Measurements from ENCODE around the gene SAGE1. TPM values are rescaled to one million over a fixed set of nuclear protein-coding genes. Genes with fewer than 3 reads are reported as not detected.

Gene SAGE1
- total RNA-seq, 1 experiment from 2014 or later = not detected

GRCh38 chrX:135944486-135944885, 51.0 kb downstream of the SAGE1 start:
- no peak overlapping the region for H3K4me3 ChIP-seq (replicated peaks in 1 of 2; ENCODE audit: low read depth in 1 of 2, low read length in 2 of 2)
- TF ChIP-seq CBX3 (IDR thresholded peaks at IDR 0.05; ENCODE audit: low read depth) (no peak), ZFX (IDR thresholded peaks at IDR 0.05) (no peak), YY1 (IDR thresholded peaks at IDR 0.05; ENCODE audit: extremely low read depth, insufficient replicate concordance, low read depth, low read length) (no peak), MAX (IDR thresholded peaks at IDR 0.05) (no peak)
- H3K79me2 ChIP-seq (ENCODE audit: insufficient read depth, low read length) = no peaks in the 10 kb centered on the region
- H4K20me1 ChIP-seq (ENCODE audit: insufficient read depth) = no peaks in the 10 kb centered on the region
- H3K27ac ChIP-seq (ENCODE audit: low read depth, low read length) = no peak overlapping the region
- intact Hi-C loops (cut with micrococcal nuclease) = no loop called here
- H3K36me3 ChIP-seq (ENCODE audit: control insufficient read depth in 1 of 2, insufficient read depth in 2 of 2, low read length in 2 of 2) = no peaks in the 10 kb centered on the region
- ATAC-seq = no peak
- no peak overlapping the region for H3K4me2 ChIP-seq (ENCODE audit: low read length)
- H3K4me1 ChIP-seq (ENCODE audit: control insufficient read depth in 1 of 2, insufficient read depth in 2 of 2, low read length in 2 of 2) = no peaks in the 10 kb centered on the region
- BruUV-seq (replicated peaks) = no TSS peak
- no peaks in the 10 kb centered on the region for H3K9me3 ChIP-seq (ENCODE audit: control insufficient read depth in 1 of 2, insufficient read depth in 1 of 2, low read depth in 1 of 2, low read length in 2 of 2)
- RAD21 ChIA-PET (ENCODE audit: low non-redundant PET in 1 of 2, low total read pairs in 2 of 2, uncharacterized antibody in 2 of 2, unreplicated experiment in 2 of 2) = no interaction called here
- no peaks in the 10 kb centered on the region for H3K27me3 ChIP-seq (ENCODE audit: insufficient read depth, low read length)
- DNase-seq (ENCODE audit: low read depth, low spot score) = no peak
- no peaks in the 10 kb centered on the region for H3K9me2 ChIP-seq (ENCODE audit: insufficient read depth)
- H3K9ac ChIP-seq (ENCODE audit: low read length) = no peak overlapping the region
- POLR2A ChIA-PET = no interaction called here
- H2AFZ ChIP-seq (ENCODE audit: low read depth, low read length, poor library complexity, severe bottlenecking) = no peak overlapping the region
- CTCF ChIA-PET = no interaction called here

DNA sequence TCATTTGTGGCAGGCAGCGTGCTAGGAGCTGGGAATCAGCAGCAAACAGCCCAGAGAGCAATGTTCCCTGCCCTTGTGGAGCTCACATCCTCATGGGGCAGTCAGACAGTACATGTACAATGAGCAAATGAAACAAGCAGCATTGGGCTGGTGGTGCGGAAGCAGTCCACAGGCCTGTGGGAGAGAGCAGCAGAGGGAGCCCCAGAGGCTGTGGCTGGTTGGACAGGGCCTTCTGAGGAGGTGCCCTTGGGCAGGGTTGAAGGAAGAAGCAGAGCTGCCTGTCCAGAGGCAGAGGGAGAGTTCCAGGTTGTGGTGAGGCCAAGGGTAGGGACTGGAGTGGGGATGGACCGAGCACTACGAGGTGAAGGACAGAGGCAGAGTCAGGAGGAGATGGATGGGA, 57.8 kb downstream of the SAGE1 start:
- H3K9me3 ChIP-seq (ENCODE audit: control insufficient read depth in 1 of 2, insufficient read depth in 1 of 2, low read depth in 1 of 2, low read length in 2 of 2) = no peaks in the 10 kb centered on the region
- H3K4me3 ChIP-seq (replicated peaks in 1 of 2; ENCODE audit: low read depth in 1 of 2, low read length in 2 of 2) = no peak overlapping the region
- no peaks in the 10 kb centered on the region for H3K36me3 ChIP-seq (ENCODE audit: control insufficient read depth in 1 of 2, insufficient read depth in 2 of 2, low read length in 2 of 2)
- no peaks in the 10 kb centered on the region for H3K27me3 ChIP-seq (ENCODE audit: insufficient read depth, low read length)
- no peak for DNase-seq (ENCODE audit: low read depth, low spot score)
- ChIA-PET CTCF (no interaction called here), POLR2A (no interaction called here), RAD21 (ENCODE audit: low non-redundant PET in 1 of 2, low total read pairs in 2 of 2, uncharacterized antibody in 2 of 2, unreplicated experiment in 2 of 2) (no interaction called here)
- no peak for TF ChIP-seq EZH2 (IDR thresholded peaks at IDR 0.05)
- no peak for TF ChIP-seq EZH2phosphoT487 (IDR thresholded peaks at IDR 0.05; ENCODE audit: borderline replicate concordance)
- TF ChIP-seq SP1 (IDR thresholded peaks at IDR 0.05; ENCODE audit: low read depth) = no peak
- H4K20me1 ChIP-seq (ENCODE audit: insufficient read depth) = no peaks in the 10 kb centered on the region
- H3K9me2 ChIP-seq (ENCODE audit: insufficient read depth) = no peaks in the 10 kb centered on the region
- no peak overlapping the region for H3K9ac ChIP-seq (ENCODE audit: low read length)
- intact Hi-C loops (cut with micrococcal nuclease) = no loop called here
- no peak overlapping the region for H3K4me2 ChIP-seq (ENCODE audit: low read length)
- H2AFZ ChIP-seq (ENCODE audit: low read depth, low read length, poor library complexity, severe bottlenecking) = no peak overlapping the region
- H3K27ac ChIP-seq (ENCODE audit: low read depth, low read length) = no peak overlapping the region
- H3K79me2 ChIP-seq (ENCODE audit: insufficient read depth, low read length) = no peaks in the 10 kb centered on the region
- no peak for ATAC-seq
- no peaks in the 10 kb centered on the region for H3K4me1 ChIP-seq (ENCODE audit: control insufficient read depth in 1 of 2, insufficient read depth in 2 of 2, low read length in 2 of 2)
- no TSS peak for BruUV-seq (replicated peaks)

Other genes with a start within 250 kb of the SAGE1 start
- not detected for gene CT45A1, start 180.1 kb upstream of the SAGE1 start, total RNA-seq (2021; ENCODE audit: unreplicated experiment)
- gene CT45A3, start 125.5 kb upstream of the SAGE1 start, total RNA-seq (2021; ENCODE audit: unreplicated experiment) = 0.30 TPM
- not detected for gene CT45A5, start 108.2 kb upstream of the SAGE1 start, total RNA-seq (2021; ENCODE audit: unreplicated experiment)
- not detected for gene CT45A6, start 90.9 kb upstream of the SAGE1 start, total RNA-seq (2021; ENCODE audit: unreplicated experiment)
- gene CT45A2, start 73.7 kb upstream of the SAGE1 start, total RNA-seq (2021; ENCODE audit: unreplicated experiment) = not detected
- gene CT45A7, start 56.4 kb upstream of the SAGE1 start, total RNA-seq (2021; ENCODE audit: unreplicated experiment) = not detected
- gene CT45A8, start 39.2 kb upstream of the SAGE1 start, total RNA-seq (2021; ENCODE audit: unreplicated experiment) = not detected
- not detected for gene CT45A9, start 21.9 kb upstream of the SAGE1 start, total RNA-seq (2021; ENCODE audit: unreplicated experiment)
- not detected for gene CT45A10, start 272 bp upstream of the SAGE1 start, total RNA-seq (2021; ENCODE audit: unreplicated experiment)
- gene MMGT1, start 80.3 kb downstream of the SAGE1 start, total RNA-seq (2021; ENCODE audit: unreplicated experiment) = 23.2 TPM
- 10.8 TPM for gene SLC9A6, start 91.7 kb downstream of the SAGE1 start, total RNA-seq (2021; ENCODE audit: unreplicated experiment)

Data from HCT116 (cell line).